Mammary epithelial cell (primary cell): ENCODE data around the gene SCG2.
"Not testable (repeated sequence)": the region's sequence is repeated elsewhere in the genome, so short reads cannot be mapped to it uniquely, and the experiment has no call there.

ENCODE experiments used
- CTCF ChIP-seq, 2 donors: IDR thresholded peaks in 1 of 2; conservative IDR thresholded peaks in 1 of 2; 2 replicates each; pipeline ENCODE4 v1.5.1; 2011 to 2012; ENCODE audit warnings: inconsistent platforms in 2 of 2, low read length in 2 of 2, mild to moderate bottlenecking in 2 of 2, control low read depth in 1 of 2, low read depth in 1 of 2; ENCODE audit not compliant: insufficient read depth in 1 of 2; ENCODE audit errors: extremely low read depth in 1 of 2
- EZH2 ChIP-seq: IDR thresholded peaks from 2 replicates; pipeline ENCODE4 v1.6.1; 2012; ENCODE audit warnings: low read length, inconsistent platforms, borderline replicate concordance

GRCh38 chr2:223592689-223593088, 9.5 kb downstream of the SCG2 start:
- not testable (repeated sequence) for TF ChIP-seq CTCF (conservative IDR thresholded peaks at IDR 0.05 in 1 of 2, IDR thresholded peaks at IDR 0.05 in 1 of 2; ENCODE audit: extremely low read depth in 1 of 2, insufficient read depth in 1 of 2, low read depth in 1 of 2, low read length in 2 of 2); EZH2
